Measurements from ENCODE around the gene KRT79. TPM values are rescaled to one million over a fixed set of nuclear protein-coding genes. Genes with fewer than 3 reads are reported as not detected.

KRT79 gene
- total and polyA plus RNA-seq, 2 of the 8 experiments (the other 6 are each of a cell fraction or from before 2014, with no cell fraction given): not detected

- H2BK12ac ChIP-seq (ENCODE audit: low read depth, low read length): no peak overlapping the region
- H3K56ac ChIP-seq (replicated peaks; ENCODE audit: insufficient read length, low read depth, low read length): no peak overlapping the region
- H4K5ac ChIP-seq (ENCODE audit: insufficient read length, low read depth, low read length): no peak overlapping the region
- H2BK120ac ChIP-seq (replicated peaks; ENCODE audit: low read depth, low read length): no peak overlapping the region
- no peaks in the 10 kb centered on the region for H3K79me2 ChIP-seq (ENCODE audit: control insufficient read depth in 1 of 2, insufficient read depth in 2 of 2, low read length in 2 of 2)
- no peak overlapping the region for H3K27ac ChIP-seq (ENCODE audit: low read depth, low read length)
- H3K4me2 ChIP-seq (ENCODE audit: insufficient read depth in 1 of 2, low read depth in 2 of 2, low read length in 2 of 2): no peak overlapping the region
- H3K36me3 ChIP-seq (ENCODE audit: control insufficient read depth in 2 of 4, insufficient read depth in 4 of 4, low read length in 3 of 4): no peaks in the 10 kb centered on the region
- no peak overlapping the region for H3K18ac ChIP-seq (ENCODE audit: extremely low read depth, low read length)
- no peak overlapping the region for H3K14ac ChIP-seq (ENCODE audit: insufficient read length)
- H3K9me3 ChIP-seq (ENCODE audit: insufficient read depth in 2 of 2, low read depth in 1 of 2, low read length in 1 of 2): no peaks in the 10 kb centered on the region
- no peak for FAIRE-seq
- H2AFZ ChIP-seq (ENCODE audit: low read length): no peak overlapping the region
- ChIA-PET CTCF (ENCODE audit: partially characterized antibody) (interaction anchor here (1.0 to 3.0 kb wide), 7 partner anchors 10 to 415 kb away, joined by 3 to 11 read pairs (median 4); no protein-coding TSS in a partner anchor), POLR2A (ENCODE audit: partially characterized antibody) (interaction anchor here (1.3 kb wide), 1 partner anchor 92 kb away, joined by 3 read pairs; no protein-coding TSS in a partner anchor)
- WGBS, 2 experiments (ENCODE audit: extremely low coverage in 1 of 2, insufficient coverage in 1 of 2, insufficient read length in 1 of 2, insufficient replicate concordance in 2 of 2, low coverage in 1 of 2, low lambda C conversion rate in 2 of 2, missing lambda C conversion rate in 1 of 2): 87% methylated on average over 3 of the region's 3 CpGs; no CpG with 5 or more reads in 1 of the 2 experiments
- H3K23ac ChIP-seq (ENCODE audit: insufficient read length): no peak overlapping the region
- H3K23me2 ChIP-seq (ENCODE audit: low read depth, low read length): peaks cover 2% of the 10 kb centered on the region; the same call in 1 of the 2 replicates
- H4K20me1 ChIP-seq (replicated peaks in 1 of 2; ENCODE audit: control insufficient read depth in 1 of 2, insufficient read depth in 2 of 2, low read length in 2 of 2): no peaks in the 10 kb centered on the region
- no peaks in the 10 kb centered on the region for H3K27me3 ChIP-seq (replicated peaks in 1 of 4; ENCODE audit: control insufficient read depth in 3 of 4, extremely low read depth in 1 of 4, insufficient read depth in 3 of 4, low read length in 3 of 4)
- H3K9ac ChIP-seq (replicated peaks in 1 of 4; ENCODE audit: extremely low read depth in 1 of 4, low read depth in 3 of 4, low read length in 3 of 4): no peak overlapping the region
- no peak for DNase-seq (ENCODE audit: low read depth in 1 of 2, low spot score in 2 of 2)
- H3K79me1 ChIP-seq (ENCODE audit: low read depth, low read length): no peaks in the 10 kb centered on the region
- no peak overlapping the region for H3K4me3 ChIP-seq (ENCODE audit: extremely low read depth in 1 of 4, insufficient read depth in 2 of 4, low read depth in 3 of 4, low read length in 4 of 4)
- H3K4me1 ChIP-seq (replicated peaks in 1 of 4; ENCODE audit: control insufficient read depth in 3 of 4, insufficient read depth in 4 of 4, low read length in 3 of 4): peaks cover 3 to 6% (median 4%) of the 10 kb centered on the region in 4 experiments
- no peak overlapping the region for H2BK20ac ChIP-seq (ENCODE audit: low read length)
- no peak overlapping the region for H4K8ac ChIP-seq (ENCODE audit: extremely low read depth, insufficient read depth, low read length)
- no peak overlapping the region for H4K91ac ChIP-seq (replicated peaks; ENCODE audit: insufficient read length, low read length)
- H3K4ac ChIP-seq (replicated peaks; ENCODE audit: insufficient read length, low read depth, low read length): no peak overlapping the region
- H2BK15ac ChIP-seq (ENCODE audit: low read length): no peak overlapping the region
- no peak overlapping the region for H2BK5ac ChIP-seq (ENCODE audit: low read depth, low read length)
- no peak overlapping the region for H2AK5ac ChIP-seq (ENCODE audit: low read depth, low read length)
- TF ChIP-seq EGR1 (IDR thresholded peaks at IDR 0.05; ENCODE audit: borderline replicate concordance, low read depth, low read length) (no peak), TCF12 (IDR thresholded peaks at IDR 0.05; ENCODE audit: low read depth, low read length) (no peak), BCL11A (IDR thresholded peaks at IDR 0.05; ENCODE audit: low read depth in 2 of 2, low read length in 2 of 2) (no peak), MAX (IDR thresholded peaks at IDR 0.05) (no peak), RNF2 (IDR thresholded peaks at IDR 0.05; ENCODE audit: borderline replicate concordance, low read depth, low read length, missing control alignments, poor library complexity, severe bottlenecking) (no peak), ZNF274 (IDR thresholded peaks at IDR 0.05; ENCODE audit: borderline replicate concordance, extremely low read depth, low read length) (no peak), EZH2 (IDR thresholded peaks at IDR 0.05; ENCODE audit: low read depth, low read length, severe bottlenecking) (no peak), HDAC6 (IDR thresholded peaks at IDR 0.05; ENCODE audit: low read depth, low read length) (no peak), CHD1 (IDR thresholded peaks at IDR 0.05; ENCODE audit: low read depth, low read length) (no peak), RBBP5 (IDR thresholded peaks at IDR 0.05; ENCODE audit: borderline replicate concordance, low read depth, low read length) (no peak)
These were observed 27.8 kb downstream of the KRT79 start for GRCh38 chr12:52806169-52806811.

All from H1 (cell line).